GM10266 (cell line): Measurements from ENCODE around the gene SLC16A5.
A peak's percentile ranks its signal among the peaks of the same experiment; 100 is the strongest.

ENCODE experiments used
- DNase-seq: peaks from one replicate; pipeline ENCODE4 v3.0.0; 2012; ENCODE audit errors: extremely low spot score
- TF ChIP-seq, protein P1 (sequence below): IDR thresholded peaks from 2 replicates; pipeline ENCODE4 v1.5.1; 2012; ENCODE audit warnings: mild to moderate bottlenecking, low read depth; ENCODE audit not compliant: control insufficient read depth, insufficient read depth; ENCODE audit errors: missing control alignments

SLC16A5 gene

DNA sequence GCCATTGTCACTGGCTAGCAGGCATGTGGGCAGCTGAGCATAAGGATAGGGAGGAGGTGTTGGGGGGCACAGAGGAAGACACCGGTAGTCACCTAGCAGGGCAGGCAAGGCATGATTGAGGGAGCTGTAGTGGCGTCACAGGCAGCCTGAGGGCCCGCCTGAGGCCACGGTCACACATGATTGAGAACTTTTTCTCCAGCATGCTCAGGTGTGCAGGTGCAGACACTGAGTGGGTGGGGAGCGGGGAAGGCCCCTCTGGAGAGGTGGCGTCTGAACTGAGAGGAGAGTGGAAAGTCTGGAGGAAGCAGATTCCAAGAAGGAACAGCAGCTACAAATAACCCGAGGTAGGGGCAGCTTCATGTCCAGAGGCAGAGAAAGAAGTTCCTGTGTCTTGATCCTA lies 11.1 kb downstream of the SLC16A5 start:
- TF ChIP-seq, protein P1, sequence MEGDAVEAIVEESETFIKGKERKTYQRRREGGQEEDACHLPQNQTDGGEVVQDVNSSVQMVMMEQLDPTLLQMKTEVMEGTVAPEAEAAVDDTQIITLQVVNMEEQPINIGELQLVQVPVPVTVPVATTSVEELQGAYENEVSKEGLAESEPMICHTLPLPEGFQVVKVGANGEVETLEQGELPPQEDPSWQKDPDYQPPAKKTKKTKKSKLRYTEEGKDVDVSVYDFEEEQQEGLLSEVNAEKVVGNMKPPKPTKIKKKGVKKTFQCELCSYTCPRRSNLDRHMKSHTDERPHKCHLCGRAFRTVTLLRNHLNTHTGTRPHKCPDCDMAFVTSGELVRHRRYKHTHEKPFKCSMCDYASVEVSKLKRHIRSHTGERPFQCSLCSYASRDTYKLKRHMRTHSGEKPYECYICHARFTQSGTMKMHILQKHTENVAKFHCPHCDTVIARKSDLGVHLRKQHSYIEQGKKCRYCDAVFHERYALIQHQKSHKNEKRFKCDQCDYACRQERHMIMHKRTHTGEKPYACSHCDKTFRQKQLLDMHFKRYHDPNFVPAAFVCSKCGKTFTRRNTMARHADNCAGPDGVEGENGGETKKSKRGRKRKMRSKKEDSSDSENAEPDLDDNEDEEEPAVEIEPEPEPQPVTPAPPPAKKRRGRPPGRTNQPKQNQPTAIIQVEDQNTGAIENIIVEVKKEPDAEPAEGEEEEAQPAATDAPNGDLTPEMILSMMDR, result no peak

GRCh38 chr17:75099881-75100595 lies 12.3 kb downstream of the SLC16A5 start:
- TF ChIP-seq, protein P1, result no peak
- DNase-seq, result no peak

More for the DNA sequence above, 11.1 kb downstream of the SLC16A5 start:
- no peak for DNase-seq

DNA sequence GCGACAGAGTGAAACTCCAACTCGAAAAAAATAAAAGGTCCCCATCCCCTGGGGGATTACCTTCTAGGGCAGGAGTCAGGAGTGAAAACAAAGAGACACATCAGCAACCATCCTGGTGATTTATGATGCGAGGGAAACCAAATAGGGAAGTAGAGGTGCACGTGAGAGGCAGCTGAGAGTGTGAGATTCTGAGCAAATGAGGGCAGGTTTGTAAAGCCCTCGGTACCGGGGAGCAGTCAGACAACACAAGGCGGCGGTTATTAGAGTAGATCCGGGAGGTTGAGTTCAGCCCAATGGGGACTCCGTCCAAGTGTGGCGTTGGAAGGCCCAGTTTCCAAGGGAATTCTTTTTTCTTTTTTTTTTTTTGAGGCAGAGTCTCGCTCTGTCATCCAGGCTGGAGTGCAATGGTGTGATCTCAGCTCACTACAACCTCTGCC lies 14.6 kb downstream of the SLC16A5 start:
- DNase-seq, result peak; percentile 73
- TF ChIP-seq, protein P1, result no peak

- no peak for DNase-seq
These were observed 16.1 kb downstream of the SLC16A5 start for GRCh38 chr17:75103601-75104554.

DNA sequence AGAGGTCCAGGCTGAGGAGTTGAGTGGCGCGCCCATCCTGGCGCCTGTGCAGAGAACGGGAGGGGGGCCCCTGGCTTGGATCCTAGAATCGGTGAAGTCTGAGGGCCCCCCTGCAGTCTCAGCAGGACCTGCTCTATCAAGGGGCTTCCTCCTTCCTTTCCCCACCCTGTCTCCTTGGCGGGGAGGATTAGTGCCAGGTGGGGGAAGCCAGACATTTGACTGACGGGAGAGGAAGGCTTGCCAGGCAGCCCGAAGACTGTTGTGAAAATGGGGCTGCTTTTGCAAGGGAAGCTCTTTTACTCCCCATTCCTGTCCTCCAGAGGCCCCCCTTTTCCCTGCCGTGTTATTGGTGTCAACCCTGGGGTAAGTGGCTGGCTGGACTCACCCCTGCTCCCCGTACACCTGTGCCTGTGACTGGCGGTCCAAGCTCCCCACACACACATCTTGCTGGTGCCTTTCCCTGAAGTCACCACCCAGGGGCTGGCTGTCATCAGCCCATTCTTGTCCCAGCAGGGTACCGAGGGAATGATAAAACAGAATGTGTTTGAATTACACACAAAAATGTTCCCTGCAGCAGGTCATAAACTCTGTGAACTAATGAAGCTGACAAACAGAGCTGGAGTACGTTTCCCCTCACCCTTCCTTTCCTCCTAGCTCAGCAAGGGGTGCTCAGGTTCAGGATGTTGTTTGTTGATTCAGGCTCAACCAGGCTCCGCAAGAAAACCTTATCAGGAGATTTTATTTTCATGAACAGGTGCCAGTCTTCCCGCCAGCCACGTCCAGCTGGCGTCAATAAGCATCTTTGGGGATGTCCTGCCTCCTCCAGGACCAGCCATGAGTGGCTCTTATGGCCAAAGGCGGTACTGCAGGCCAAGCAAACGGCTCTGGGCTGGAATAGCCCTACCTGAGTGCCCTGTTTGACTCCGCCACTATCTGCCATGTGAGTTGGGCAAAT lies 17.6 kb downstream of the SLC16A5 start:
- TF ChIP-seq, protein P1, result peak; percentile 62
- DNase-seq, result peak; percentile 76

More at GRCh38 chr17:75103601-75104554, 16.1 kb downstream of the SLC16A5 start:
- TF ChIP-seq, protein P1, result no peak

DNA sequence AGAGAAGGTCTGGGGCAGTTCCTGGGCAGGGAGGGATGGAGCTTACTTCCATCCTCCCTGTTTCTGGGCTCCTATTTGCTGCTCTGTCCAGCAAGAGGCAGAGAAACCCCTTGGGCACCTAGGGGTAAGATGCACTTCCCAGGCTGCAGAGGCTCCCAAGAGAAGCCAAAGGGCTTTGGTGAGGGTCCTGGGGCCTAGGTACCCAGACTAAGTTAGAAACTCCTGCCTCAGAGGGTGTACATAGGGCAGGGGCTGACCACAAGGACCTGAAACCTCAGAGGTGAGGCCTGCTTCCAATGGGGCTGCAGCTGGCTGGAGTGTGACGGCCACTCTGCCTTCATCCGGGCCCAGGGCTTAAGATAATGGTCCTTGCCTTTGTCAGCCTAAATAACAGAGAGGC lies 20.4 kb downstream of the SLC16A5 start:
- DNase-seq, result no peak
- TF ChIP-seq, protein P1, result no peak
